Activated CD4-positive, alpha-beta T cell treated with anti-CD3 and anti-CD28 coated beads for 48 hours (primary cell): ENCODE results near the gene EBI3.
"Not testable (repeated sequence)": the region's sequence is repeated elsewhere in the genome, so short reads cannot be mapped to it uniquely, and the experiment has no call there.

Source experiments
- DNase-seq: peaks from one replicate; pipeline ENCODE4 v3.0.0-alpha.2; 2020

The EBI3 gene

DNA sequence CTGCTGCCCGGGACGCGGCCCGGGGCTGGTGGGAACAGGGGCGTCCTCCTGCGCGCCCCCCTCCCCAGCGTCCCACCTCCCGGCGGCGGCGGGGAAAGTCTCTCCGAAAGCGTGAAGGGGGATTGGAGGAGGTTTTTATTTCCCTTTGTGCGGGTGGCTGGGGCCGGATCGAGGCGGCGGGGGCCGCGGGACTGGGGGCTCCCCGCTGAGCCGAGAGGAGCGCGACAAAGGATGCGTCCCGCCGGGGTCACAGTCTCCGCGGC lies 49.9 kb downstream of the EBI3 start:
- no peak for DNase-seq

DNA sequence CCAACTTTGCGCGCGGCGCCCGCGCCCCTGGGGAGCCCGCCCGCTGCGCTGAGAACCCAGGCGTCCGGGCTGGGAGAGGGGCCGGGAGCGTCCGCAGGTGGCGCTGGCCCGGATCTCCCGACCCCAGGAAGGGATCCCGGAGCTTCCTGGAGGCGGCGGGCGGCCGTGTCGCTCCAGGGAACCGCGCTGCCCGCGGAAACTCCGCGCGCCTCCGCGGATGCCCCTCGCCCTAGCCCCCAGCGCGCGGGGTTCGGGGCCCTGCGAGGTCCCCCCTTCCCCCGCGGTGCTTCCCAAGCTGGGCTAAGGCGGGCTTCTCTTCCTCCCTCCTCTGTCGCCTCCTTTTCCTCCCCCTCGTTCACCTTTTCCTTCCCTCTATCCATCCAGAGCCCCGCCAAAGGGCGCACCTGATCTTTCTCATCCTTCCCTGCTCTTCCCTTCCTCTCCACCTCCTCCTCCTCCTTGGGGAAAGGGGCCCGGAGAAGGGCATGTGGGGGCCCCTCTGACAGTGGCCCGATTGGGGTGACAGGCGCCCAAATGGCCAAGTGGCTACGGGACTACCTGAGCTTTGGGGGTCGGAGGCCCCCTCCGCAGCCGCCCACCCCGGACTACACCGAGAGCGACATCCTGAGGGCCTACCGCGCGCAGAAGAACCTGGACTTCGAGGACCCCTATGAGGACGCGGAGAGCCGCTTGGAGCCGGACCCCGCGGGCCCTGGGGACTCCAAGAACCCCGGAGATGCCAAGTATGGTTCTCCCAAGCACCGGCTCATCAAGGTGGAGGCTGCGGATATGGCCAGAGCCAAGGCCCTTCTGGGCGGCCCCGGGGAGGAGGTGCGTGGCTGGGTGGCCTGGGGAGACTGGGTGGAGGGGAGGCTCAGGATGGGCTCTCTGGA lies 50.5 kb downstream of the EBI3 start:
- no peak for DNase-seq

DNA sequence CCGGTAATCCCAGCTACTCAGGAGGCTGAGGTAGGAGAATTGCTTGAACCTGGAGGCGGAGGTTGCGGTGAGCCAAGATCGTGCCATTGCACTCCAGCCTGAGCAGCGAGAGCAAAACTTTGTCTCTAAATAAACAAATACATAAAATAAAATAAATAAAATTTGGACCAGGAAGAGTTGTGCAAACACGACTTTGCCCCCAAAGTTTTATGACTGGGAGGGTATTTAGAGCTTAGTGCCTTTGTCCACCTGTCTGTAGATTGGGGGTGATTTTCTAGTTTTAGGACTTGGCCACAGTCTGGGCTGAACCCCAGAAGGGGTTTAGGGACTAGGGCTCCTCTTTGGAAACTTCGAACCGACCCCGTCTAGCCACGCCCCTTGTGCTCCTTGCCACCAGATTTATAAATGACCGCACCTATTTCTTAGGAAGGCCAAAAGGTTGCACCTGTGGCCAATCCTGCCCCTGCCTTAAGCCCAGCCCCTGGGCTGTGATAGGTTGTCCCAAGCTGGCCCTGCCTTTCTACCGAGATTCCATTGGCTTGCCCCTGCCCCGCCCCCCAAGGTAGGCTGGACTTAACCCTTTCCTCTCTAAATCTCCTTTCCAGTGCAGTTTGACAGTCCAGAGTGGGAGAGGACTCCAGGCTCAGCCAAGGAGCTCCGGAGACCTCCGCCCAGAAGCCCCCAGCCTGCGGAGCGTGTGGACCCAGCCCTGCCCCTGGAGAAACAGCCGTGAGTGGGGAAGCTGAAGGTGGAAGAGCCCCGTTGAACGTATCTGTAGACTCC lies 55.0 kb downstream of the EBI3 start:
- peak; percentile 52 for DNase-seq

DNA sequence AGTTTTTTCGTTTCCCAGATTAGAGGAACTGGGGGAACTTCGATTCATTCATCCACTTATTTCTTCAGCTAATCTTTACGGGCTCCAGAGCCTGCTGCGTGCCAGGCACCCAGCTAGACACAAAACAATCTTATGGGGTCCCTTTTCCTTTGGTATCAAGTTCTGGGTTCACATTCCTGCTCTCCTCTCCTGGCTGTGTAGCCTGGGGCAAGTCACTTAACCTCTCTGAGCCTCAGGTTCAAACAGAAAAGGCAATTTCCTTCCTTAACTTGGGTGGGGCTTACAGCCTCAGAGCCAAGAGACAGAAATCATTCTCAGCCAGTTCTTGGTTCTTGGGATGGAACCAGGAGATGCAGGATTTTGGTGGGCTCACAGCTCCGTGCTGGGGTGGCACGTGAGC lies 55.7 kb downstream of the EBI3 start:
- DNase-seq: no peak

DNA sequence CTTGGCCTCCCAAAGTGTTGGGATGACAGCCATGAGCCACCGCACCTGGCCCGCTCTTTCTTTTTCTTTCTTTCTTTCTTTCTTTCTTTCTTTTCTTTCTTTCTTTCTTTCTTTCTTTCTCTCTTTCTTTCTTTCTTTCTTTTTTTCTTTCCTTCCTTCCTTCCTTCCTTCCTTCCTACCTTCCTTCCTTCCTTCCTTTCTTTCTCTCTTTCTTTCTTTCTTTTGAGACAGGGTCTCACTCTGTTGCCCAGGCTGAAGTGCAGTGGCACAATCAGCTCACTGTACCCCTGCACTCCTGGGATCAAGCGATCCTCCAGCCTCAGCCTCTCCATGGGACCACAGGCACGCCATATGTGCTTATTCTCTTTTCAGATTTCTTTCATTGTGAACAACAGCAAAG lies 56.8 kb downstream of the EBI3 start:
- DNase-seq: not testable (repeated sequence)
